ENCODE data around the gene AAGAB. TPM values are rescaled to one million over a fixed set of nuclear protein-coding genes. Genes with fewer than 3 reads are reported as not detected.

The AAGAB gene
- total and polyA plus RNA-seq, 7 experiments from 2014 or later: 19.5 to 47.8 (median 25.7) TPM

DNA sequence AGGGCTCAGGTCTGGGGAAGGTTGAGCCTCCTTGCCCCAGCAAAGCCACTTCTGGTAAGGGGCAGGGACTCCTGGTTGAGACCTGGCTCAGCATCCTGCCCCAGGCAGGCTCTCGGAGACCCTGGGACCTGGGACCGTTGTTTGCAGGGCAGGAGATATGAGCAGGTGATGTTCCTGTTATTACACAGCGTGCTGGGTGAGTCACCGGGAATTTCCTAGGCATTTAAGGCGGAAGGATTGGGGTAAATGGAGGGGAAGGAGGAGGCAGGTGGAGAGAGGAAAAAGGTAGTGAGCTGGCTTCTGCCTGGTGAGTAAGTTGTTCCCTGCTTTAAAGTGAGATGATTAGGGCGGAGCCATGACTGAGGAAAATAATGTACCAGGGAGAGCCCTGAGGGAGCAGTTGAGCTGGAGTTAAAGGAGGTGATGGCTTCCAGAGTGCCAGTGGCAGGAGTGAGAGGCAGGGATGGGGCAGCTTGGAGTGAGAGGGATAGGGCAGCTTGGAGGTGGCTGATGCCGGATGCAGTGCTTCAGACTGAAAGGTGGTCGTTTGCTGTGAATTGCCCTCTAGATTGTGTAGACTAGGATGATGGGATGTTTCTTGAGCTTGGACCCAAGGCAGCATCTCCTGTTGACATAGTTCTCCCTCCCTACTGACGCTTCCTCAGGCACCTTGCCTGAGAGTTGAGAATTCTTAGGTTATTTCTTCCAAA is 79.4 kb downstream of the AAGAB start:
- ChIA-PET POLR2A (no interaction called here), CTCF (interaction anchor here (0.7 kb wide), 1 partner anchor 228 kb away, joined by 3 read pairs; no protein-coding TSS in a partner anchor)
- Mint-ChIP-seq H3K4me3 (peak overlapping the region in 1 of 10 donors; percentile 6), H3K4me1 (peaks cover 18 to 68% (median 30%) of the 10 kb centered on the region in 7 donors), H3K27ac (peak overlapping the region; percentile 29 to 87 (median 69)), H3K9me3 (no peaks in the 10 kb centered on the region), H3K27me3 (no peaks in the 10 kb centered on the region), H3K36me3 (peaks cover 0 to 47% (median 26%) of the 10 kb centered on the region in 5 donors)
- Histone ChIP-seq H3K4me1 (ENCODE audit: control insufficient read depth in 2 of 2, insufficient read depth in 2 of 2, low read length in 2 of 2) (no peaks in the 10 kb centered on the region), H3K4me3 (ENCODE audit: low read length) (no peak overlapping the region), H3K9me3 (ENCODE audit: control insufficient read depth in 2 of 3, low read length in 3 of 3) (no peaks in the 10 kb centered on the region), H3K27ac (ENCODE audit: low read depth, low read length) (peak overlapping the region; percentile 11), H3K36me3 (ENCODE audit: control insufficient read depth in 2 of 3, insufficient read depth in 3 of 3, low read length in 3 of 3) (peaks cover 0 to 44% (median 10%) of the 10 kb centered on the region in 3 experiments), H3K27me3 (ENCODE audit: control insufficient read depth in 2 of 2, insufficient read depth in 2 of 2, low read length in 2 of 2) (no peaks in the 10 kb centered on the region)
- ATAC-seq: no peak
- intact Hi-C loops (cut with micrococcal nuclease): no loop called here
- peak in 1 of 9 donors; percentile 47 for DNase-seq

DNA sequence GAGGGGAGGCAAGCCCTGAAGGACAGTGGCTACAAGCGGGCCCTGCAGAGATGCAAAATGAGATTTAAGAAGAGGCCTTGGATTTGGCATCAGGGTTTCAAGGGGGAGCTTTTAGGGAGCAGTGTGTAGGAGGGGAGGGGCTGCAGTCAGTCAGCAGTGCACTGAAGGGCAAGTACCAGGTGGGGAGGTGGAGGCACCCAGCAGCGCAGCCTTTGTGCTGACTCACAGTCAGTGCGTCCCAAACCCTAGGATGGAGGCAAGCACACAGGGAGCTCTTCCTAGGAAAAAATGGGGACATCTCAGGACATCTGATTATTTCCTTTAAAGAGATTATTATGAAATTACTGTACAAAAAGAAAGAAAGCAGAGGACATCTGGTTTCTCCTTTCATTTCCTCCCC is 80.0 kb downstream of the AAGAB start:
- H3K36me3 ChIP-seq (ENCODE audit: control insufficient read depth in 2 of 3, insufficient read depth in 3 of 3, low read length in 3 of 3): peaks cover 0 to 48% (median 10%) of the 10 kb centered on the region in 3 experiments
- Mint-ChIP-seq H3K4me1 (peaks cover 13 to 67% (median 30%) of the 10 kb centered on the region in 7 donors), H3K4me3 (peak overlapping the region in 1 of 10 donors; percentile 21), H3K36me3 (peaks cover 0 to 49% (median 25%) of the 10 kb centered on the region in 5 donors), H3K27ac (peak overlapping the region in 6 of 9 donors; percentile 22 to 87 (median 72)), H3K27me3 (no peaks in the 10 kb centered on the region), H3K9me3 (no peaks in the 10 kb centered on the region)
- H3K27ac ChIP-seq (ENCODE audit: low read depth, low read length): no peak overlapping the region
- no peaks in the 10 kb centered on the region for H3K27me3 ChIP-seq (ENCODE audit: control insufficient read depth in 2 of 2, insufficient read depth in 2 of 2, low read length in 2 of 2)
- H3K4me3 ChIP-seq (ENCODE audit: low read length): no peak overlapping the region
- H3K9me3 ChIP-seq (ENCODE audit: control insufficient read depth in 2 of 3, low read length in 3 of 3): no peaks in the 10 kb centered on the region
- no peaks in the 10 kb centered on the region for H3K4me1 ChIP-seq (ENCODE audit: control insufficient read depth in 2 of 2, insufficient read depth in 2 of 2, low read length in 2 of 2)
- ChIA-PET POLR2A (no interaction called here), CTCF (no interaction called here)
- intact Hi-C loops (cut with micrococcal nuclease): no loop called here
- DNase-seq (no peak), ATAC-seq (no peak)

DNA sequence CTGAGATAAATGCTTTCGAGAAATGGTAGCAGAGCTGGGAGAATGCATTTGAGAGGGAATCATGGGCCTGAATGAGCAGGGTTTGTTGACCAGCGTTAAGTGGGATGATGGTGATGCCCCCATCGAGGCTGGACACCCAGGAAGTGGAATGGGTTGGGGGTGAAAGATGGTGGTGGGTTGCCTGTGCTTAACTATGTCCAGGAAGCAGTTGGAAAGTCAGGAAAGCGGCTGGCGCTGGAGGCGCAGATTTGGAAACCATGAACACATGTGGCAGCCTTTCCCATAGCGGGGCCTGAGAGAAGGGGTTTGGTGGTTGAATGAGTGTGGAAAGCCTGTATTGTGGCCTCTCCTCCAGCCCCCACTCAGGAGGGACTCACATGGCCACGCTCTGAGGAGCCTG is 80.7 kb downstream of the AAGAB start:
- H3K36me3 Mint-ChIP-seq: peaks cover 0 to 47% (median 25%) of the 10 kb centered on the region in 5 donors

DNA sequence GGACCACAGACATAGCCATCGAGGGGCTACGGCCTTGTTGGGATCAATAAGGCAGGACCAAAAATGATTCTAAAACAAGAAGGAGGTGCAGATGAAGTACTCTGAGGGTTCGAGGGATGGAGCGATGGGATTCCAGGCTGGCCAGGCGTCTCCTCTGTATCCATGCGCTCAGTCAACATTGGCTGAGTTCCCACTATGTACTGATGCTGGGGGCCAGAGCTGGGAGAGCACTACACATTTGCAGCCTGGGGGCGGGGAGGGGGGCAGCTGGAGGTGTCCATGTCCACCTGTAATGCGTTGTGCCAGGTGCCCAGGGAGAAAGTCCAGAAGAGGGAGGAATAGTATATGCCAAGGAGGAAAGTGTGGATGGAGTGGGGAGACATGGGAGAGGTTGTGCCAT is 81.5 kb downstream of the AAGAB start:
- no peaks in the 10 kb centered on the region for H3K4me1 ChIP-seq (ENCODE audit: control insufficient read depth in 2 of 2, insufficient read depth in 2 of 2, low read length in 2 of 2)
- CTCF ChIA-PET: no interaction called here
- H3K27me3 ChIP-seq (ENCODE audit: control insufficient read depth in 2 of 2, insufficient read depth in 2 of 2, low read length in 2 of 2): no peaks in the 10 kb centered on the region
- no peaks in the 10 kb centered on the region for H3K27me3 Mint-ChIP-seq
- peaks cover 11 to 78% (median 30%) of the 10 kb centered on the region in 7 donors for H3K4me1 Mint-ChIP-seq
- peak overlapping the region in 4 of 9 donors; percentile 35 to 87 (median 67) for H3K27ac Mint-ChIP-seq
- H3K9me3 ChIP-seq (ENCODE audit: control insufficient read depth in 2 of 3, low read length in 3 of 3): no peaks in the 10 kb centered on the region
- intact Hi-C loops (cut with micrococcal nuclease): no loop called here
- no peak for DNase-seq
- no peak overlapping the region for H3K4me3 ChIP-seq (ENCODE audit: low read length)
- no peak overlapping the region for H3K27ac ChIP-seq (ENCODE audit: low read depth, low read length)
- H3K36me3 Mint-ChIP-seq: peaks cover 0 to 43% (median 27%) of the 10 kb centered on the region in 5 donors
- H3K36me3 ChIP-seq (ENCODE audit: control insufficient read depth in 2 of 3, insufficient read depth in 3 of 3, low read length in 3 of 3): peaks cover 2 to 46% (median 10%) of the 10 kb centered on the region in 3 experiments
- no peaks in the 10 kb centered on the region for H3K9me3 Mint-ChIP-seq
- POLR2A ChIA-PET: no interaction called here
- no peak for ATAC-seq
- H3K4me3 Mint-ChIP-seq: peak overlapping the region in 1 of 10 donors; percentile 1

More for the DNA sequence above, 80.7 kb downstream of the AAGAB start:
- ChIA-PET CTCF (no interaction called here), POLR2A (no interaction called here)
- intact Hi-C loops (cut with micrococcal nuclease): no loop called here
- Histone ChIP-seq H3K4me3 (ENCODE audit: low read length) (no peak overlapping the region), H3K27me3 (ENCODE audit: control insufficient read depth in 2 of 2, insufficient read depth in 2 of 2, low read length in 2 of 2) (no peaks in the 10 kb centered on the region), H3K36me3 (ENCODE audit: control insufficient read depth in 2 of 3, insufficient read depth in 3 of 3, low read length in 3 of 3) (peaks cover 0 to 47% (median 10%) of the 10 kb centered on the region in 3 experiments), H3K4me1 (ENCODE audit: control insufficient read depth in 2 of 2, insufficient read depth in 2 of 2, low read length in 2 of 2) (no peaks in the 10 kb centered on the region), H3K27ac (ENCODE audit: low read depth, low read length) (no peak overlapping the region), H3K9me3 (ENCODE audit: control insufficient read depth in 2 of 3, low read length in 3 of 3) (no peaks in the 10 kb centered on the region)
- DNase-seq (no peak), ATAC-seq (no peak)
- H3K4me1 Mint-ChIP-seq: peaks cover 11 to 70% (median 30%) of the 10 kb centered on the region in 7 donors
- no peaks in the 10 kb centered on the region for H3K9me3 Mint-ChIP-seq
- H3K4me3 Mint-ChIP-seq: no peak overlapping the region
- peak overlapping the region in 6 of 9 donors; percentile 35 to 87 (median 60) for H3K27ac Mint-ChIP-seq
- no peaks in the 10 kb centered on the region for H3K27me3 Mint-ChIP-seq

DNA sequence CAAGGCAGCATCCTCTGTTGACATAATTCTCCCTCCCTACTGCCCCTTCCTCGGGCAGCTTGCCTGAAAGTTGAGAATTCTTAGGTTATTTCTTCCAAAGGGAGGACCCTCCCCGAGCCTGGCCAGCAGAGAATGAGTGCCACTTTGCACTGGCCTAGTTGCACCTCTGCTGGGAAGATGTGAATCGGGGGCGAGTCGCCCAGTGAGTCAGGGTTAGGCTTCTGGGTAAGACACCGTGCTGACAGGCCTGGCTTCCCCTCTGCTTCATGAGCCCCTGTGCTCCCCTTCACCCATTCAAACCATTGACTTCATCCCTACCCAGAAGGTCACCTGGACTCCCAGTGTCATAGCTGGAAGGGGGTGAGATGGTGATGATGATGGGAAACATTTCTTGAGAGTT is 82.3 kb downstream of the AAGAB start:
- no peaks in the 10 kb centered on the region for H3K27me3 ChIP-seq (ENCODE audit: control insufficient read depth in 2 of 2, insufficient read depth in 2 of 2, low read length in 2 of 2)
- H3K4me1 ChIP-seq (ENCODE audit: control insufficient read depth in 2 of 2, insufficient read depth in 2 of 2, low read length in 2 of 2): no peaks in the 10 kb centered on the region
- POLR2A ChIA-PET: no interaction called here
- H3K27me3 Mint-ChIP-seq: no peaks in the 10 kb centered on the region
- peaks cover 0 to 48% (median 27%) of the 10 kb centered on the region in 5 donors for H3K36me3 Mint-ChIP-seq
- peaks cover 11 to 79% (median 33%) of the 10 kb centered on the region in 7 donors for H3K4me1 Mint-ChIP-seq
- no peak for DNase-seq
- no peak overlapping the region for H3K4me3 ChIP-seq (ENCODE audit: low read length)
- intact Hi-C loops (cut with micrococcal nuclease): no loop called here
- no peak overlapping the region for H3K27ac ChIP-seq (ENCODE audit: low read depth, low read length)
- H3K36me3 ChIP-seq (ENCODE audit: control insufficient read depth in 2 of 3, insufficient read depth in 3 of 3, low read length in 3 of 3): peaks cover 6 to 52% (median 10%) of the 10 kb centered on the region in 3 experiments
- peak overlapping the region in 3 of 9 donors; percentile 13 to 44 (median 18) for H3K27ac Mint-ChIP-seq
- no peaks in the 10 kb centered on the region for H3K9me3 ChIP-seq (ENCODE audit: control insufficient read depth in 2 of 3, low read length in 3 of 3)
- no peaks in the 10 kb centered on the region for H3K9me3 Mint-ChIP-seq
- CTCF ChIA-PET: no interaction called here
- no peak for ATAC-seq
- no peak overlapping the region for H3K4me3 Mint-ChIP-seq

DNA sequence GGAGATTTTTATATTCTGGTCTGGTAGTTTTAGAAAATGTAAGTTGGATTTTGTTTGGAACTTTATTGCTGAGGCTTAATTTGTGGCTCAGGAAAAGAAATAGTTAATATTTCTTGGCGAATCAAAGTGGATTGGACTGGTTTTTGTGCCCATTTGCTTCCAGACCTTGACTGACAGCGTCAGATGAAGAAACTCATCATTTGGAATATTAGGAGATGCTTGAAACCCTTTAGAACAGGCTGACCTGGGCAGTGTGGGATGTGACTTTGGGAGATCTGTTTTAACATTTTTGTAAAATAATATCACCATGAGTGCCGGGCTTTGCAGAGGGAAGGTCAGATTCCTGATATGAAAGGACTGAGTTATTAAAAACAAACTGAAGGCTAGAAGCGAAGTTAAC is 83.0 kb downstream of the AAGAB start:
- ATAC-seq (no peak), DNase-seq (no peak)
- no peaks in the 10 kb centered on the region for H3K4me1 ChIP-seq (ENCODE audit: control insufficient read depth in 2 of 2, insufficient read depth in 2 of 2, low read length in 2 of 2)
- H3K27ac Mint-ChIP-seq: peak overlapping the region in 2 of 9 donors; percentile 38 to 46
- H3K36me3 Mint-ChIP-seq: peaks cover 0 to 55% (median 29%) of the 10 kb centered on the region in 5 donors
- H3K9me3 ChIP-seq (ENCODE audit: control insufficient read depth in 2 of 3, low read length in 3 of 3): no peaks in the 10 kb centered on the region
- CTCF ChIA-PET: interaction anchor here (0.6 kb wide), 1 partner anchor 51 kb away, joined by 3 read pairs; no protein-coding TSS in a partner anchor
- H3K9me3 Mint-ChIP-seq: no peaks in the 10 kb centered on the region
- H3K4me3 Mint-ChIP-seq: no peak overlapping the region
- H3K4me3 ChIP-seq (ENCODE audit: low read length): no peak overlapping the region
- intact Hi-C loops (cut with micrococcal nuclease): no loop called here
- peaks cover 6 to 52% (median 13%) of the 10 kb centered on the region in 3 experiments for H3K36me3 ChIP-seq (ENCODE audit: control insufficient read depth in 2 of 3, insufficient read depth in 3 of 3, low read length in 3 of 3)
- no peak overlapping the region for H3K27ac ChIP-seq (ENCODE audit: low read depth, low read length)
- no peaks in the 10 kb centered on the region for H3K27me3 ChIP-seq (ENCODE audit: control insufficient read depth in 2 of 2, insufficient read depth in 2 of 2, low read length in 2 of 2)
- H3K4me1 Mint-ChIP-seq: peaks cover 11 to 77% (median 30%) of the 10 kb centered on the region in 7 donors
- POLR2A ChIA-PET: no interaction called here
- H3K27me3 Mint-ChIP-seq: no peaks in the 10 kb centered on the region

All from naive thymus-derived CD4-positive, alpha-beta T cell (primary cell).